ENCODE measurements around the gene PPM1L.
A peak's percentile ranks its signal among the peaks of the same experiment; 100 is the strongest.
"Not testable (repeated sequence)": the region's sequence is repeated elsewhere in the genome, so short reads cannot be mapped to it uniquely, and the experiment has no call there.

PPM1L gene

DNA sequence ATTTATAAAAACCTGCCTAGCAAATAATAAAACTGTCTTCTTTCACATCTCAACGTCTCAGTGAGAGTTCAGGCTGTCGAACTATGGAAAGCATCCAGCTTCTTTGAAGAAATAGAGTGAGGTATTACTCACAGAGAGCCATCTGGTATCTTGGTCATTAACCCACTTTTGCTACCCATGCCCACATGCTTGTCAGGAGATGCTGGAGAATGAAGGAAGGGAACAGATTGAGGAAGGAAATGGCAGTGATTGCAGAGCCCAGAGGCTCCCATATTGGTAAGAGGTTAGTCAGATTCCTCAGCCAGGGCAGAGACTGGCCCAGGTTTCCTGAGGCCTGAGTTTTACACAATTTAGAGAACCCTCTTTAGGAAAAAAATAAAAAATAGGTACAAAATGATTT lies 230.0 kb downstream of the PPM1L start:
- DNase-seq (ENCODE audit: low read depth, low spot score) = no peak

DNA sequence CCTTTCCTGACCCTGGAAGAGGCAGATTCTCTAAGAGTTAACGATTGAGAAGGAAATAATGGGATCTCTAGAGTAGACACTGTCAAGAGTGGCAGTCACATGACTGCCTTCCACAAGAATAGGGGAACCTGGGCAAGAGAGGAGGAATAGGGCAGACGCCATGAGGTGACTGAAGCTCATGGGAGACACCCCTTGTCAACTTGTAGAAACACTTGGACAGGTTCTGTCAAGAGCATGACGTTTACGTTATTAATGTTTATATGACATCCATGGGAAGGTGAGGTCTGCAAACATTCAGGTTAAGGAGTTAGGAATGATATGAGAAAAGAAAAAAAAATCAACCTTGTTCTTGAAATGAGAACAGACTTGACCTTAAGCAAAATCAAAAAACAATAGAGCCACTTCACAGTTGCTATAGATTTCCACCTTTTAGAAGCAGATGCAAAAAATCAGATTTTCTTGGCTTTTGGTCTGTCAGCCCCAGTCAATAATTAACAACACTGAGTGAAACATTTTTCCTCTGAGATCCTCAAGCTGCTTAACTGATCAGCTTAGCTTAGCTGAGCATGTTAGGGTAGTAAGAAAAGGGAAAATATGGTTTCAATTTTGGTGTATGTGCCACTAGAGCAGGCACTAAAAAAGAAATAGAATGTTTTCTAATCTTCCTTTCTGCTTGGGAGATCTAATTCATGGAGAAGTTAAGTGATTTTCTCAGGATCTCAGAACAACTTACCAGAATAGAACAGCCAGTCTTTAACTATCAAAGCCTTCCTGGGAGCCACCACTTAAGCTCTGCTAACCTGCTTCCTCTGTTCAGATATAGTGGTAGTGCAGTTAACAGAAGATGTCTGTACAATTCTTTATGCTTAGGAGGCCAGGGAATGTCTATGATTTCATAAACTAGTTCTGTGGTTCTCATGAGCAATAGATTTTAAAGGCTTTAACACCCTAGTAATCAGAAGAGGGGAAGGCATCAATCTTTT lies 232.2 kb downstream of the PPM1L start:
- no peak for DNase-seq (ENCODE audit: low read depth, low spot score)

DNA sequence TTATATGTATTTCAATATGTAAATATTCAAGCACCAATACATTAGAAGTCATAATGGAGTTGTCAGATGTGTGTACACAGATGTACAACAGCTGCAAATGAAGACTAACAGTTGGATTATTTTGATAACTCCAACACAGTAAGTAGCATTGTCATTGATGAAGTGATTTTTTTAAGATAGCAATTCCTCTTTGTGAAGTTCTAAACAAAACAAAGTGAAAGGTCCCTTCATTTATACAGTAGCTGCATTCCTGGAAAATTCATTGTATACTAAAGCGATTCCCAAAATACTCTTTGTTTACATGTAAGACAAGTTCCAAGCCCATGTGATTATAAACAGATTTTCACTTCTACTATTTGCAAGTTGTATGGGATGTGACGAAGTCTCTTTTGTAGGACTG lies 234.4 kb downstream of the PPM1L start:
- DNase-seq (ENCODE audit: low read depth, low spot score) = no peak

DNA sequence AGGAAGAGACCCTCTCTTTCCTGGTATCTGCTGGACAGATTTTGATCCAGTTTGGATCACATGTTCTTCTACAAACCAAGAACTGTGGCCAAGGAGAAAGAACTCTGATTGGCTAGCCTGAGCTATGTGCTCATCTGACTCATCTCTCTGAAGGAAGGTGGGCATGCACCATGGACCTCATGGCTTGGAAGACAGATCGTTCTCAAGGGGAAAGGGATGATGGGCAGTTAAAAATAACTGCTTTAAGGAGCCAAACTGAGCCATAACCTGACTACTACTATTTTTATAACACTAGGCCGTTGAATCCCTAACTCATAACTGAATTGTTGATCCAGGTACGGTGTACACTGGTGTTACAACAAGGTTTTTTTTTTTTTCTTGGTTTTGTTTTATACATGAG lies 236.7 kb downstream of the PPM1L start:
- DNase-seq (ENCODE audit: low read depth, low spot score) = no peak

- DNase-seq (ENCODE audit: low read depth, low spot score) = no peak
Observed at GRCh38 chr3:160996811-160997210, 240.8 kb downstream of the PPM1L start.

DNA sequence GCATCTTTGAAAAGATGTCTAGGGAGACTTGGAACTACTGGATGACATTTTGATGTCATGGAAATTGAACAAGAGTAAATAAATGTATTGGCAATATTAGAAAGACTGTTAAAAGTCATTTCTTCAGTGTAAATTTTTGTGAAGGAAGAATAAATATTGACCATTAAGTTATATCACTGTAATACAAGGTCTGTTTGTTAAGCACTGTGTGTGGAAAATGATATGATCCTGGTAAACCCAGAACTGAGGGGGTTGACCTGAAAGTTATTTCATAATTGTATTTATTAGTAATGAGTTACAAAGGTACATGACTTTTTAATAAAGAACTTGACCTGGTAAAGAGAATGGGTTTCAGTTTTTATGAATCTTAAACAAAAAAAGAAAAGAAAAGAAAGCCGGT lies 242.6 kb downstream of the PPM1L start:
- DNase-seq (ENCODE audit: low read depth, low spot score) = no peak

DNA sequence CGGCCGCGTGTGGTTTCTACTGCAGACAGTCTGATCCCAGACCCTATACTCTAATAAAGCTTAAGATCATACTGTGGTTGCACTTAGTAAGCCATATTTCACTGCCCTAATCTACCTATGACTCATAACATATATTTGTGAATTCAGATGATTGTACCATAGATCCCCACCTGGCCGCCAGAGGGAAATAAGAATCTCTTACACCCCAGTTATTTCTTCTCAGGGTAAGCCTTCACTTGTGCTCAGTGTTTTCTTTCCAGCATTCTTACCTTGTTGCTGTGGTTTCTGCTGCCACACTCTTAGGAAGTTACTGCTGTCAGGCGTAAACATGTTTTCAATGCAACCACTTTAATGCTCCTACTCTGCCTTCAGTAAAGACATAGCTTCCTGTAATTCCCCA lies 243.2 kb downstream of the PPM1L start:
- no peak for DNase-seq (ENCODE audit: low read depth, low spot score)

- DNase-seq (ENCODE audit: low read depth, low spot score) = peak; percentile 22
Observed at GRCh38 chr3:161008086-161008485, 252.1 kb downstream of the PPM1L start.

GRCh38 chr3:161010151-161010550 lies 254.1 kb downstream of the PPM1L start:
- DNase-seq (ENCODE audit: low read depth, low spot score) = not testable (repeated sequence)

DNA sequence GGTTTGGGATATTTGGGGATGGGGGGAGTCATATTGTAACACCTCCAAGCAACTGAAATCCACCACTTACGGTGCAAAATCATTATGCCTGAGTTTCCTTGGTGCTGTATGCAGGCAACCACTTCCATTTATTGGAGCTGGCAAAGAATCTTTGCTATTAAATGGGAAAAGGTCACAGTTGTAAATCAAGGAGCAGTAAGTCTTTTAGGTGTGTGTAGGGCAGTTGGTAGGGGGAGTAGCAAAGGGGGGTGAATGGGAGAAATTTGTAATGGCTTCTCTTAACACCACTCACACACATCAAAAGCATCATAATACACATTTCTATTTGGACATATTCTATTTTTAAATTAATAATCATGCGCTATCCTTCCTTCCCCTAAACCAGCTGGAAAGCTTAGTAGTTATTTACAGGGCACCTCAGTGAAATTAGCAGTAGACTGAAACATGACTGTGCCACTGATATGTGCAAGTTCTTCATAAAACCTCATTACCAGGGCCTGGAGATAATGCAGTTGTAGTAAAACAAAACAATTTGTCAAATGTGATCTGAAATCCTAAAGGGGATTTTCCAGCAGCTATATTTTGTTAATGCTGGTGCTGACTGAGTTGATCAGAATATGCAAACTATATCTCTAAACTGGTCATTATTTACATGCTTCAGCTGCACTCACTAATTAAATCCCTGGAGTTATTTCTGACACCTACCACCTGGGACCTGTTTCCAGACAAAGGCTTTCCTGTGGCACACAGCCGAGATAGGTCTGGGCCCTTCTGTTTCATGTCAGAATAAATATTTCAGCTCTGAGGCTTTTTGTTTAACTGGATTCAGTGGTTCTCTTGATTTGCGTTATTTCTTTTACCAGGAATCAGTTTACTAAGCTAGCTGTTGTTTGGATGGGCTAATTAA lies 259.1 kb downstream of the PPM1L start:
- no peak for DNase-seq (ENCODE audit: low read depth, low spot score)

DNA sequence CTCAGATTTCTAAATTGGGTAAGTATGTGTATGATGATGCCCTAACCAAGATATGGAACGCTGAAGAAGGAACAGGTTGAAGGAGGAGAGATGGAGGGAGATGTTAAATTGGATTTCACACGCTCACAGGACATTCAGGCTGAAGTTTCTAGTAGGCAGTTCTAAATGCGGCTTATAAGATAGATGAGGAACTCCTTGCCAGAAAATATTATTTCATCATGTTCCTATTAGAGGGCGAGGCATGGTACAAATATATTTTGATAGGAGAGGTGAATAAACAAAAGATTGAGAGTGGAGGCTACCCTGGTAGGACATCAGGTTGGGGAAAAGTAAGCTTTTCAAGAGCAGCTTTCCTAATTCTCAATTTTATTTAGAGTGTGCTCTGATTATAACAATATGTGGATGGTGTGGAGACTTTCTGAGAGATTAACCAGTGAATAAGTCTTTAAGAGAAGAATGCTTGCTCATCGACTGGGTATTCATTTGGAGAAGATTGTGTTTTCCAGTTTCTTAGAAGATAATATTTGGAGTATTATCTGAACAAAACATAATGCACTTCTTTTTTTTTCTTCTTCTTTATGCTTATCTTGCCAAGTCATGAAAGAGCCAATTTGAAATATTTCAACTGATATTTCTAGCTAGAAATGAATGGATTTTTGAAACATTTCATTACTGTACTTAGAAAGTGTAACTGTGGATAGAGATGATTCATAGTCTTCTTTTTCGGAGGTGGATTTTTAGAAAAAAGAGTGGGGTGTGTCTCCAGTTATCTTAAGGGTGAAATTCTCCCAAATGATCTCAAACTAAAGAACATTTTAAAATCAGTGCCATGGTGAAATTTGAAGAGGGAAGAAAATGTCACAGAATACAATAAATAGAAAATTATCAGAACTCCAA lies 260.6 kb downstream of the PPM1L start:
- no peak for DNase-seq (ENCODE audit: low read depth, low spot score)

GRCh38 chr3:161017971-161018370 lies 261.9 kb downstream of the PPM1L start:
- no peak for DNase-seq (ENCODE audit: low read depth, low spot score)

- no peak for DNase-seq (ENCODE audit: low read depth, low spot score)
Observed at GRCh38 chr3:161020256-161020655, 264.2 kb downstream of the PPM1L start.

- no peak for DNase-seq (ENCODE audit: low read depth, low spot score)
Observed at GRCh38 chr3:161025911-161026310, 269.9 kb downstream of the PPM1L start.

DNA sequence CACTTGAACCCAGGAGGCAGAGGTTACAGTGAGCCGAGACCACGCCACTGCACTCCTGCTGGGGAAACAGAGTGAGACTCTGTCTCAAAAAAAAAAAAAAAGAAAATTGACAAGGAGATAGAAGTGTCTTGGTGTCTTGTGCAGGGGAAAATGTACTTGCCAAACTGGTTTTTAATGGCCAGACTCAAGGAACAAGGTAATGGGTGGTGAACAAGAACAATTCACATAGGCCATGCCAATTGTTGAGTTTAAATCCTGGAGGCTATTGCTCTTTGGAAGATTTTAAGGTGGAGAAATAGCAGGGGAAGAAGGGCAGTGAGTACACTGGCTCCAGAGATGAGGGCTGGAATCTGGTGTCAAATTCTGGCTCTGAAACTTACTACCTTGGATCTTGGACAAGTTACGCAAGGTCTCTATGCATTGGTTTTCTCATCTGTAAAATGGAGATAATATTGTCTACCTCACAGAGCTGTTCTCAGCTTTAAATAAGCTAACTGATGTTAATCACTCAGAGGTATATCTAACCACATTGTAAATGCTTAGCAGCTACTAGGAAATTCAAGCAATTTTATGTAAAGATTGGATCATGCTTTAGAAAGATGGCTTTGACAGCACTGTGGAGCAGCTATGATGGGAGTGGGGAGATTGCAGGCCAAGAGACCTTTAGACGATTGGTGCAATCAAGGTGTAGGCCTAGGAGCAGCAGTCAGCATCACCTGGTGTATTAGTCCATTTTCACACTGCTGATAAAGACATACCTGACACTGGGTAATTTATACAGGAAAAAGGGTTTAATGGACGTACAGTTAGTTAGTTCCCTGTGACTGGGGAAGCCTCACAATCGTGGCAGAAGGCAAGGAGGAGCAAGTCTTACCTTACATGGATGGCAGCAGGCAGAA lies 270.8 kb downstream of the PPM1L start:
- DNase-seq (ENCODE audit: low read depth, low spot score) = peak; percentile 55

DNA sequence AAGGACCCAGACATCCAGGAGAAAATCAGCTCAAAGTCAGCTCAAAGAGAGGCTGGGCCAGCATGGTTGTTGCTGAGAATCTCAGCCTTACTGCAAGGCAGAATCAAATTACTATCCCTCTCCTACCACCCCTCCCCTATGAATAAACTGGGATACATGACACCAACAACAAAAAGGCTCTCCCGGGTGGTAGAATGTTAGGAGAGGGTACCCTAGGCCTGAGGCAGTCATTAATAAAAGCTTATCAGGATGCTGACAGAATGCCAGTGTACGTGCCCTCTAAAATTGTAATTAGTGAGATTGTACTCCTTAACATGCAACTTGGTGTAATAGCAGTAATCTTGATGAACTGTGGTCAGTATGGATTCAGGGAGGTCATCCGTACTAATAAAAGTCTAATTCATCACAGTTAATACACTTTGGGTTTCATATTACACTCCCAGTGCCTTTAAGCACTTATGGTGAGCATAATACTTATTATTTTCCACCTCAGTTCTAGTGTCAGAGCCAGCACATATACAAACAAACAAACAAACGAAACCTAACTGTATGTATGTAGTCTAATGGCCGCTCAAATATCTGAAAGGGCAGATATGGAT lies 272.6 kb downstream of the PPM1L start:
- no peak for DNase-seq (ENCODE audit: low read depth, low spot score)

GRCh38 chr3:161031134-161031533 lies 275.1 kb downstream of the PPM1L start:
- no peak for DNase-seq (ENCODE audit: low read depth, low spot score)

GRCh38 chr3:161034913-161035550 lies 279.0 kb downstream of the PPM1L start:
- not testable (repeated sequence) for DNase-seq (ENCODE audit: low read depth, low spot score)

DNA sequence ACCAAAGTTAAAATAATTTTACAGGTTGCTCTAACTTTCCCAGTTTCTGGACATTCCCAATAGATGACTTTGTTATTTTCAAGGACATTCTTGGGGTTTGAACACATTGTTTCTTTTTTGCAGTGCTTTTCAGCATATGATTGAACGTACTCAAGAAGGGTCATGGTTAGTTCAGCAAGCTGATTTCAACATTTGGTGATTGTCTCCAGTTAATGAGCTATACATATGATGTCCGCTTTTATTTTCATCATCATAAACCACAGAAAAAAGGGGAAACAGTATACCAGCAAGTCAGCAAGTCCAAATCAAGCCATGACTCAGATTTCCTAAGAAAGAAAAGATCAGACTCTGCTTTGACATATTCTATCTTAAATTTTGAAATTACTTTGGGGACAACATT lies 279.7 kb downstream of the PPM1L start:
- no peak for DNase-seq (ENCODE audit: low read depth, low spot score)
